ENCODE results near the gene EID2B. TPM values are rescaled to one million over a fixed set of nuclear protein-coding genes. Genes with fewer than 3 reads are reported as not detected.

Gene EID2B
- total and polyA plus RNA-seq, 2 of the 8 experiments (the other 6 are each of a cell fraction or from before 2014, with no cell fraction given), result 2.1 to 2.4 TPM

DNA sequence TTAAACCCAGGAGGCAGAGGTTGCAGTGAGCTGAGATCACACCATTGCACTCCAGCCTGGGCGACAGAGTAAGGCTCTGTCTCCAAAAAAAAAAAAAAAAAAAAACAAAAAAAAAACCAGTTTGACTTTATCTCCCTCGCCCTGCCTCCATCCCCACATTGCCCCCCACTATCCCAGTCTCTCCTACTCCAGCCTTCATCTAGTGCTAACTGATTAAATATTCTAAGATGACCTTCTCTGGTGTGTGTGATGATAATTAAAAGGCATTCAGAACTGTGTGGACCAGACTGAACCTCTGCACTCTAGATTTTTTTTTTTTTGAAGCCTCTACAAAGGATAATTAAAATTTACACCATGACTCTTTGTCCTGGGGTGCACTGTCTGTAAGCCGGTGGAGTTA lies 39.9 kb downstream of the EID2B start:
- no peak overlapping the region for H3K27ac ChIP-seq (ENCODE audit: low read depth, low read length)
- H4K5ac ChIP-seq (ENCODE audit: insufficient read length, low read depth, low read length), result no peak overlapping the region
- ChIA-PET CTCF (ENCODE audit: partially characterized antibody) (interaction anchor here (0.8 to 1.4 kb wide), 2 partner anchors 17 to 40 kb away, joined by 3 to 5 read pairs; partner anchors contain the start of gene EID2B), POLR2A (ENCODE audit: partially characterized antibody) (interaction anchor here (0.6 to 11.1 kb wide), 11 partner anchors 9 to 130 kb away, joined by 3 to 96 read pairs (median 3); partner anchors contain the start of genes EID2B, RPS16, SELENOV and TIMM50)
- H3K18ac ChIP-seq (ENCODE audit: extremely low read depth, low read length), result no peak overlapping the region
- H3K56ac ChIP-seq (replicated peaks; ENCODE audit: insufficient read length, low read depth, low read length), result no peak overlapping the region
- H3K14ac ChIP-seq (ENCODE audit: insufficient read length), result no peak overlapping the region
- no peak overlapping the region for H2BK15ac ChIP-seq (ENCODE audit: low read length)
- H4K8ac ChIP-seq (ENCODE audit: extremely low read depth, insufficient read depth, low read length), result no peak overlapping the region
- 78% methylated on average over 2 of the region's 3 CpGs; no CpG with 5 or more reads in 1 of the 2 experiments for WGBS, 2 experiments (ENCODE audit: extremely low coverage in 1 of 2, insufficient coverage in 1 of 2, insufficient read length in 1 of 2, insufficient replicate concordance in 2 of 2, low coverage in 1 of 2, low lambda C conversion rate in 2 of 2, missing lambda C conversion rate in 1 of 2)
- no peak overlapping the region for H4K91ac ChIP-seq (replicated peaks; ENCODE audit: insufficient read length, low read length)
- no peaks in the 10 kb centered on the region for H3K79me2 ChIP-seq (ENCODE audit: control insufficient read depth in 1 of 2, insufficient read depth in 2 of 2, low read length in 2 of 2)
- H3K27me3 ChIP-seq (replicated peaks in 1 of 4; ENCODE audit: control insufficient read depth in 3 of 4, extremely low read depth in 1 of 4, insufficient read depth in 3 of 4, low read length in 3 of 4), result peaks cover 0 to 2% (median 0%) of the 10 kb centered on the region in 4 experiments; a peak in 2 of 7 replicates
- H3K23me2 ChIP-seq (ENCODE audit: low read depth, low read length), result no peaks in the 10 kb centered on the region
- H2BK20ac ChIP-seq (ENCODE audit: low read length), result no peak overlapping the region
- no peak overlapping the region for H2BK120ac ChIP-seq (replicated peaks; ENCODE audit: low read depth, low read length)
- H2BK5ac ChIP-seq (ENCODE audit: low read depth, low read length), result no peak overlapping the region
- no peak overlapping the region for H2BK12ac ChIP-seq (ENCODE audit: low read depth, low read length)
- no peak overlapping the region for H3K23ac ChIP-seq (ENCODE audit: insufficient read length)
- no peak overlapping the region for H3K9ac ChIP-seq (replicated peaks in 1 of 4; ENCODE audit: extremely low read depth in 1 of 4, low read depth in 3 of 4, low read length in 3 of 4)
- no peak overlapping the region for H3K4ac ChIP-seq (replicated peaks; ENCODE audit: insufficient read length, low read depth, low read length)
- H4K20me1 ChIP-seq (replicated peaks in 1 of 2; ENCODE audit: control insufficient read depth in 1 of 2, insufficient read depth in 2 of 2, low read length in 2 of 2), result peaks cover 0 to 1% of the 10 kb centered on the region in 2 experiments
- H3K4me1 ChIP-seq (replicated peaks in 1 of 4; ENCODE audit: control insufficient read depth in 3 of 4, insufficient read depth in 4 of 4, low read length in 3 of 4), result peaks cover 0 to 2% (median under 1%) of the 10 kb centered on the region in 4 experiments; a peak in 2 of 7 replicates
- H3K79me1 ChIP-seq (ENCODE audit: low read depth, low read length), result no peaks in the 10 kb centered on the region
- FAIRE-seq (no peak), DNase-seq (ENCODE audit: low read depth in 1 of 2, low spot score in 2 of 2) (no peak)
- H3K4me3 ChIP-seq (ENCODE audit: extremely low read depth in 1 of 4, insufficient read depth in 2 of 4, low read depth in 3 of 4, low read length in 4 of 4), result no peak overlapping the region
- H2AFZ ChIP-seq (ENCODE audit: low read length), result no peak overlapping the region
- peaks cover 7 to 35% (median 24%) of the 10 kb centered on the region in 4 experiments; a peak in 6 of 8 replicates for H3K36me3 ChIP-seq (ENCODE audit: control insufficient read depth in 2 of 4, insufficient read depth in 4 of 4, low read length in 3 of 4)
- no peak overlapping the region for H3K4me2 ChIP-seq (ENCODE audit: insufficient read depth in 1 of 2, low read depth in 2 of 2, low read length in 2 of 2)
- no peak overlapping the region for H2AK5ac ChIP-seq (ENCODE audit: low read depth, low read length)
- no peaks in the 10 kb centered on the region for H3K9me3 ChIP-seq (ENCODE audit: insufficient read depth in 2 of 2, low read depth in 1 of 2, low read length in 1 of 2)
- no peak for TF ChIP-seq YY1 (IDR thresholded peaks at IDR 0.05; ENCODE audit: low read depth, low read length)
- TF ChIP-seq, protein P1, sequence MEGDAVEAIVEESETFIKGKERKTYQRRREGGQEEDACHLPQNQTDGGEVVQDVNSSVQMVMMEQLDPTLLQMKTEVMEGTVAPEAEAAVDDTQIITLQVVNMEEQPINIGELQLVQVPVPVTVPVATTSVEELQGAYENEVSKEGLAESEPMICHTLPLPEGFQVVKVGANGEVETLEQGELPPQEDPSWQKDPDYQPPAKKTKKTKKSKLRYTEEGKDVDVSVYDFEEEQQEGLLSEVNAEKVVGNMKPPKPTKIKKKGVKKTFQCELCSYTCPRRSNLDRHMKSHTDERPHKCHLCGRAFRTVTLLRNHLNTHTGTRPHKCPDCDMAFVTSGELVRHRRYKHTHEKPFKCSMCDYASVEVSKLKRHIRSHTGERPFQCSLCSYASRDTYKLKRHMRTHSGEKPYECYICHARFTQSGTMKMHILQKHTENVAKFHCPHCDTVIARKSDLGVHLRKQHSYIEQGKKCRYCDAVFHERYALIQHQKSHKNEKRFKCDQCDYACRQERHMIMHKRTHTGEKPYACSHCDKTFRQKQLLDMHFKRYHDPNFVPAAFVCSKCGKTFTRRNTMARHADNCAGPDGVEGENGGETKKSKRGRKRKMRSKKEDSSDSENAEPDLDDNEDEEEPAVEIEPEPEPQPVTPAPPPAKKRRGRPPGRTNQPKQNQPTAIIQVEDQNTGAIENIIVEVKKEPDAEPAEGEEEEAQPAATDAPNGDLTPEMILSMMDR (IDR thresholded peaks at IDR 0.05; ENCODE audit: control extremely low read depth in 1 of 3, insufficient read depth in 1 of 3, low read depth in 1 of 3, low read length in 3 of 3), result no peak
- TF ChIP-seq CHD2 (IDR thresholded peaks at IDR 0.05; ENCODE audit: low read length), result no peak
- TF ChIP-seq POU5F1 (IDR thresholded peaks at IDR 0.05; ENCODE audit: low read depth, low read length), result no peak
- TF ChIP-seq HDAC6 (IDR thresholded peaks at IDR 0.05; ENCODE audit: low read depth, low read length), result no peak
- no peak for TF ChIP-seq GTF2F1 (IDR thresholded peaks at IDR 0.05; ENCODE audit: borderline replicate concordance, low read depth, low read length)
- TF ChIP-seq CBX5 (IDR thresholded peaks at IDR 0.05; ENCODE audit: low read depth, low read length), result no peak
- TF ChIP-seq RBBP5 (IDR thresholded peaks at IDR 0.05; ENCODE audit: borderline replicate concordance, low read depth, low read length), result no peak
- TF ChIP-seq TAF1 (IDR thresholded peaks at IDR 0.05; ENCODE audit: low read depth, low read length), result no peak
- no peak for TF ChIP-seq SP4 (IDR thresholded peaks at IDR 0.05; ENCODE audit: low read length)
- TF ChIP-seq BCL11A (IDR thresholded peaks at IDR 0.05; ENCODE audit: low read depth in 2 of 2, low read length in 2 of 2), result no peak
- no peak for TF ChIP-seq ZNF274 (IDR thresholded peaks at IDR 0.05; ENCODE audit: borderline replicate concordance, extremely low read depth, low read length)
